GM12865 (cell line): Measurements from ENCODE around the gene PCCA.

Experiments used
- DNase-seq: peaks from one replicate; pipeline ENCODE4 v3.0.0; 2010; ENCODE audit warnings: low read depth
- H3K4me3 ChIP-seq: 2 replicates; pipeline ENCODE4 v1.5.1; 2011; ENCODE audit warnings: mild to moderate bottlenecking, low read depth, low read length, control low read depth
- TF ChIP-seq, protein P1 (sequence below): IDR thresholded peaks from 2 replicates; pipeline ENCODE4 v1.5.1; 2011; ENCODE audit warnings: low read length, control low read depth, low read depth, inconsistent platforms; ENCODE audit not compliant: insufficient read depth; ENCODE audit errors: missing control alignments

Gene PCCA

DNA sequence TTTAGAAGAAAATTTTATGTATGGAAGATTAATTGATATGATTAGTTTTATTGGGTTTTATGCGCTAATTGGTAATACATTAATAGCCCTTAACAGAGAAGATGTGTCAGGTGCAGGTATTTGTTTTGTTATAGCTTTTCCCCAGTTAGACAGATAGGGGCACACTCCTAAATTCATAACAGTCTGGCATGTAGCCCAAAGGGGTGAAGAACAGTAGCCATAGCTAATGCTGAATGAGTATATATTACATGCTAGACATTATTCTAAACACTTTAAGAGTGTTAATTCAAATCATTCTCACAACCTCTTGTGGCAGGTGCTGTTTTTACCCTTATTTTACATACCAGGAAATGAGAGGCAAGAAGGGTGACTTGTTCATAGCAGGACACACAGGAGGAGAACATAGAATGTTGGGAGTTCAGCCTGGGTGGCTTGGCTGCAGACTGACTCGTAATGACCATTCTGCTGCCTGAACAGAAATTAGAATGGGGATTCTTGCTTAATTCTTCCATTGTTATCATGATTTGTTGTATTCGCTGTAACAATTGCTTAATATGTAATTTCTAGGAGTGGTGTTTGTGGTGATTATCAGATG, 20.1 kb downstream of the PCCA start:
- no peak overlapping the region for H3K4me3 ChIP-seq
- TF ChIP-seq, protein P1, sequence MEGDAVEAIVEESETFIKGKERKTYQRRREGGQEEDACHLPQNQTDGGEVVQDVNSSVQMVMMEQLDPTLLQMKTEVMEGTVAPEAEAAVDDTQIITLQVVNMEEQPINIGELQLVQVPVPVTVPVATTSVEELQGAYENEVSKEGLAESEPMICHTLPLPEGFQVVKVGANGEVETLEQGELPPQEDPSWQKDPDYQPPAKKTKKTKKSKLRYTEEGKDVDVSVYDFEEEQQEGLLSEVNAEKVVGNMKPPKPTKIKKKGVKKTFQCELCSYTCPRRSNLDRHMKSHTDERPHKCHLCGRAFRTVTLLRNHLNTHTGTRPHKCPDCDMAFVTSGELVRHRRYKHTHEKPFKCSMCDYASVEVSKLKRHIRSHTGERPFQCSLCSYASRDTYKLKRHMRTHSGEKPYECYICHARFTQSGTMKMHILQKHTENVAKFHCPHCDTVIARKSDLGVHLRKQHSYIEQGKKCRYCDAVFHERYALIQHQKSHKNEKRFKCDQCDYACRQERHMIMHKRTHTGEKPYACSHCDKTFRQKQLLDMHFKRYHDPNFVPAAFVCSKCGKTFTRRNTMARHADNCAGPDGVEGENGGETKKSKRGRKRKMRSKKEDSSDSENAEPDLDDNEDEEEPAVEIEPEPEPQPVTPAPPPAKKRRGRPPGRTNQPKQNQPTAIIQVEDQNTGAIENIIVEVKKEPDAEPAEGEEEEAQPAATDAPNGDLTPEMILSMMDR, result no peak
- DNase-seq, result peak; percentile 20

DNA sequence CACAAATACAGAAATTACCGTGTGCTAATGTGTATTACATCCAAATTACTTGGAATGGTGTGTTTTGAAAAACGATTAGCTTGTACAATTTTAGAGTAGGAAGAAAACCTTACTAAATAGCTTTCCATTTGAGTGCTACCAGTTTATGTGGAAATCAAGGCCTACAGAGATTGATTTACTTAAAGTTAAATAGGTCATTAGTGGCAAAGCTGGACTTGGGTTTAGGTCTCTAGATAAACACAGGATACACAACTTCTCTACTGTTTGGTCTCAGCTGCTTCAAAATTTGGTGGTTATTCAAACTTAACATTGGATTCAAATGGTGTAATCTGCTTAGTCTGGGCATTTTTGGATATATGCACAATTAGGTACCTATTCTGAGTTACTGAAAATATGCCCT, 21.4 kb downstream of the PCCA start:
- H3K4me3 ChIP-seq, result no peak overlapping the region
- DNase-seq, result no peak
- TF ChIP-seq, protein P1, result no peak

DNA sequence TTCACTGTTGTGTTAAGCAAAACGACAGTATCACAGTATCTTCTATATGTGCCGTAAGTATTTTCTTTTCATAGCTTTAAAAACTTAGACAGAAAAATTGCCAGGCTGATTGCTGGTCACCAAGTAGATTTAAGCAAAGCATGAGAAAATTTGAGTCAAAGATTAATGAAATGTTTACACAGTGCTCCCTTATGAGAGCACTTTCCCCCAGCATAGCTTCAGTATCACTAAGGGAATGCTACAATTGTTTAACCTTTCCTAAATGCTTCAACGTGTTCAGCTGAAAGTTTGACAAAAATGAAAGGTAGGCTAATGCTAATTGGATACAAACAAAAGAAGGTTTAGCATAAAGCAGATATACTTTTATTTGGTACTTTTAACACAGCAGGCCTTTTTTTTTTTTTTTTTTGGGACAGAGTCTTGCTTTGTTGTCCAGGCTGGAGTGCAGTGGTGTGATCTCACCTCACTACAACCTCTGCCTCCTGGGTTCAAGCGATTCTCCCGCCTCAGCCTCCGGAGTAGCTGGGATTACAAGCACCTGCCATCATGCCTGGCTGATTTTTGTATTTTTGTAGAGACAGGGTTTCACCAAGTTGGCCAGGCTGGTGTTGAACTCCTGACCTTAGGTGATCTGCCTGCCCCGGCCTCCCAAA, 23.4 kb downstream of the PCCA start:
- DNase-seq, result no peak
- H3K4me3 ChIP-seq, result no peak overlapping the region
- TF ChIP-seq, protein P1, result no peak

DNA sequence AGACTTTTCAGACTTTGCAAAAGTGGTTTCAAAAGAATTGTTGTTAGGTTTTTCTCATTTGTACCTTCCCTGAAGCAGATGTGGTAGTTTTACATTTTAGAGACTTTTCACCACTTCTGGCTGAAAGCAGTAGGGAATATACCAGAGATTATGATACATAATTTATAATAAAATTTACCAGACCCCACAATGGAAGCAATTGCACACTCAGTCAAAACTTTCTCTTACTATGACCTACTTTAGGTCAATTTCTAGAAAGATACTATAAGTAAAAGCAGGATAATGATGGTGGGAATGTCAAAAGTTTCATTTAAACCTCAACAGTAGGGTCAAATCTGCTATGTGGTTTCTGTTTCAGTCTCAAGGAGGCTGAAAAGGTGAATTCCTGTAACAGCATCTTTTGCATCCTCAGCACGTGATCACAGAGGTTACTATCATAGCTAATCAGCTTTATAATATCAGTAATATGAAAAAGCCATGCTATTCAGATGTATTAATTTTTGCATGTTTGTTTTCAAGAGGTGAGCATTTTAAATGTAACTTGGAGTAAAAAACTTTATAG, 26.9 kb downstream of the PCCA start:
- peak; percentile 35 for DNase-seq
- TF ChIP-seq, protein P1, result no peak
- H3K4me3 ChIP-seq, result no peak overlapping the region

DNA sequence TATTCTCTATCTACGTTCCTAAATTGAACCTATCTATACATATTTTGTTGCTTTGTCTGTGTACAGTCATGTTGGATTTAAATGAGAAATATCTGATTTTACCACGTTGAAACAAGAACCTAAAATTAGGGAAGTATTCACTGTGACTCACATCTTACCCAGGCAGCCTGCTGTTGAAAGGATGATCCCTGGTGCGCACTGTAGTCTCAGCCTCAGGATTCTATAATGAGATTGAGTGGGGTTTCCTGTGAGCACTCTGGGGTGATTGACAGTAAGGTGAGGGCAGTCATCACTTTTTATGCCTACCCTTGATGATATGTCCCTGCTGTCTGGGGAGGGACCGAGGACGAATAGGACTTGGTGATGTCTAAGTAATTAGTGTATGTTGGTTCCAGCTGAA, 35.4 kb downstream of the PCCA start:
- TF ChIP-seq, protein P1, result no peak
- no peak overlapping the region for H3K4me3 ChIP-seq
- DNase-seq, result no peak

DNA sequence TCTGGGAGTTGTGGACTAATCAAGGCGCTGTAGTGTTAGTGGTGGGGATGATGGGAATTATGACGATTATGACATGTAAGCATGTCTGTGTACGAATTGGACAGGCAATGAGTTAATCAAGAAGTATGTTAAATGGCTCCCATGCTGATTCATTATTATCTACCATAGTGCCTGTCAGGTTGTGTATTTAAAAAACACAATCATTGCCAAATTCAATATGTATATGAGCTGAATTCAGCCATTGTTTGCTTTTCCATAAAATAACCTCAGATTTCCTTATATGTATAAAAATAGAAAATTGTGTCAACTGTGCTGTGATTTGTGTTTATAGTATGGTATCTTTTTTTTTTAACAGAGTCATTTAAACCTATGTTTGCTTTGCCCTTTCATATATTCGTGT, 37.1 kb downstream of the PCCA start:
- TF ChIP-seq, protein P1, result no peak
- no peak overlapping the region for H3K4me3 ChIP-seq
- no peak for DNase-seq

DNA sequence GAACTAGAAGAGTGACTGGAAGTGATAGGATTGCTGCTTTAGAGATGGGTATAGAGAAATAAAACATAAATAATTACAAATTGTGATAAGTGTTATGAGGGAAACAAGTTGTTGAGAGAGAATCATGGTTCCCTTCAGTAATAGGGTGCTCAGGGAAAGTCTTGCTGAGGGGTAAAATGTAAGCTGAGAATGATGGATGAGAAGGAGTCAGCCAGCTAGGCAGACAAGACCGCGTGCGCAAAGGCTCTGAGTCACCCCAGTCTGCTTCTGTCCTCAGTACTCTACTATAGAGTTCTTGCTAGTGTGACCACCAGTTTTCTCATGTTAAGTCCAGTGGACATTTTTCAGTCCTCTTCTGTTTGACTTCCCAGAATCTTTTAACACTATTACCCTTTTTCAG, 39.5 kb downstream of the PCCA start:
- no peak overlapping the region for H3K4me3 ChIP-seq
- TF ChIP-seq, protein P1, result no peak
- DNase-seq, result peak; percentile 16
